ENCODE measurements around the gene WDR82.

WDR82 gene

DNA sequence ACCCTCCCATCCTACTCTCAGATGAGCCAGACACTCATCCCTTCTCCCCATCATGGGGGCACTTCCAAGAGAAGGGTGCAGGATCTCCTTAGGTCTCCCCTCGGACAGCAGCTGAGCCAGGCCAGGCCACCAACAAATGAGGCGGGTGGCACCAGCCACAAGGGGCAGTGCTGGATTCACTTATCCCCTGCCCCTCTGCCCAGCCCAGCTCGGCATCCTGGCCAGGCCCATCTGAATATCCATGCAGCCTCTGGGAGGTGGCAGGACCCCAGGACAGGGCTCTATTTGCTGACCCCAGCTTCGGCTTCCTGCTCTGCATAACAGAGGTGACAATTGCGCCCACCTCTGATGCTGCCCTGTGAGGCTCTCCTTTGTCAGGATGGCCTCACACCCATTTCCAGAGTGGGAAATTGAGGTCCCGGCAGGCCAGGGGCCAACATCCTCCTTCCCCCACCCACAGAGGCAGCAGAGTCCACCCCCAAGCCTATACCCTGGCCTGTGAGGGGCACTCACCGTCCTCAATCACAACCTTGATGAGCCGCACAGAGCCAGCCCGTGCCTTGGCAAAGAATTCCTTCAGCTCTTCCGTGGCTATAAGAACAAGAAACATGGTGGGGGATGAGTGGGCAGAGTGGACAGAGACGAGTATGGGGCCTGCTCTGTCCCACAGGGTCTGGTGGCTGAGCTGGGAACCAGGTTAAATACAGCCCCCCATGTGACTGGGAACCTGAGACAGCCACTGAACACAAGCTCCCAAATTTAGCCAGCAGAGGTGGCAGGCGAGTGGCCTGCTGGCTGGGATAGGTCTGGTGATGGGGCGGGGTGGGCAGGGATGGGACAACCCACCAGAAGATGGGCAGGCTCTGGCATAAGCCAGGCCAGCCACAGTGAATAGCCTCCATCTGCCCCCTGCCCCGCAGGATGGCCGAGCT lies 43.7 kb downstream of the WDR82 start:
- no peak for TF ChIP-seq GATA2 (IDR thresholded peaks at IDR 0.05; ENCODE audit: low read depth, low read length)
- TF ChIP-seq GATA3 (IDR thresholded peaks at IDR 0.05; ENCODE audit: low read depth, low read length), result no peak

GRCh38 chr3:52233968-52234367 lies 44.5 kb downstream of the WDR82 start:
- no peak for TF ChIP-seq GATA2 (IDR thresholded peaks at IDR 0.05; ENCODE audit: low read depth, low read length)
- TF ChIP-seq GATA3 (IDR thresholded peaks at IDR 0.05; ENCODE audit: low read depth, low read length), result no peak

- no peak for TF ChIP-seq GATA2 (IDR thresholded peaks at IDR 0.05; ENCODE audit: low read depth, low read length)
- TF ChIP-seq GATA3 (IDR thresholded peaks at IDR 0.05; ENCODE audit: low read depth, low read length), result no peak
These were observed 45.3 kb downstream of the WDR82 start for GRCh38 chr3:52233108-52233591.

GRCh38 chr3:52232279-52233107 lies 46.0 kb downstream of the WDR82 start:
- TF ChIP-seq GATA3 (IDR thresholded peaks at IDR 0.05; ENCODE audit: low read depth, low read length) (no peak), GATA2 (IDR thresholded peaks at IDR 0.05; ENCODE audit: low read depth, low read length) (no peak)

- TF ChIP-seq GATA3 (IDR thresholded peaks at IDR 0.05; ENCODE audit: low read depth, low read length), result no peak
- no peak for TF ChIP-seq GATA2 (IDR thresholded peaks at IDR 0.05; ENCODE audit: low read depth, low read length)
These were observed 46.8 kb downstream of the WDR82 start for GRCh38 chr3:52231502-52232278.

- TF ChIP-seq GATA3 (IDR thresholded peaks at IDR 0.05; ENCODE audit: low read depth, low read length) (no peak), GATA2 (IDR thresholded peaks at IDR 0.05; ENCODE audit: low read depth, low read length) (no peak)
These were observed 47.5 kb downstream of the WDR82 start for GRCh38 chr3:52230889-52231499.

DNA sequence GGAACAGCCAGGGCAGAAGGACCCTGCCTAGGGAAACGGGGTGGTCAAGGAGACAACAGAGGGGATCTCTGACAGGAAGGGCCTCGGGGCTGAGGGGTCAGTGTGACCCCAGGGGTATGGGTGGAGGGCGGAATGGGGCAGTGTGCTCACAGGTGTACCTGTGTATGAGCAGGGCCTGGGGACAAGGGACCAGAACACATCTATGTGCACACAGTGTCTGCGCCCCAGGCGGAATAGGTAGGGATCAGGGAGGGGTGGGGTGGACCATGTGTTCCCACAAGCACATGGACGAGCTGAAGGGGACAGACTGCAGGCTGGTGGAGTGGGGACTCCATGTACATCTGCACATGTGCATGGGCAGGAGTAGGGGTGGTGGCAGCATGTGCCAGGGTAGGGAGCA lies 48.0 kb downstream of the WDR82 start:
- no peak for TF ChIP-seq GATA3 (IDR thresholded peaks at IDR 0.05; ENCODE audit: low read depth, low read length)
- no peak for TF ChIP-seq GATA2 (IDR thresholded peaks at IDR 0.05; ENCODE audit: low read depth, low read length)

DNA sequence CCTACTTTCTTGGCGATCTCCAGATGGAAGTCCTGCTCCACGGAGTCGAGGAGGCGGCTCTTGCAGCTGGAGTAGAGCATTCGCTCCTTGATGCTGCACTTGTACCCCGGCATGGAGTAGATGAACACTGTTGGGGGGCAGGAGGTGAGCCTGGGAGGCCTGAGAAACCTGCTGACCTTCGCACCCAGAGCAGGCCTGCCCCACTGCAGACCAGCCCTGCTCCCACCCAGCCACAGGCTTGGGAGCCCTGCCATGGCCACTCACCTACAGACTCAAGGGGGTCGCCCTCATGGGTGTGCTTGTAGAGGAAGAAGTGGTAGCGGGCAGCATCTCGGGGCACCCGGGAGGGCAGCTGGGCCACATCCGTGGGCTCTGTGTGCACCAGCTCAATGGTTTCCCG lies 48.8 kb downstream of the WDR82 start:
- TF ChIP-seq GATA3 (IDR thresholded peaks at IDR 0.05; ENCODE audit: low read depth, low read length) (no peak), GATA2 (IDR thresholded peaks at IDR 0.05; ENCODE audit: low read depth, low read length) (no peak)

GRCh38 chr3:52228751-52229291 lies 49.6 kb downstream of the WDR82 start:
- TF ChIP-seq GATA2 (IDR thresholded peaks at IDR 0.05; ENCODE audit: low read depth, low read length) (no peak), GATA3 (IDR thresholded peaks at IDR 0.05; ENCODE audit: low read depth, low read length) (no peak)

DNA sequence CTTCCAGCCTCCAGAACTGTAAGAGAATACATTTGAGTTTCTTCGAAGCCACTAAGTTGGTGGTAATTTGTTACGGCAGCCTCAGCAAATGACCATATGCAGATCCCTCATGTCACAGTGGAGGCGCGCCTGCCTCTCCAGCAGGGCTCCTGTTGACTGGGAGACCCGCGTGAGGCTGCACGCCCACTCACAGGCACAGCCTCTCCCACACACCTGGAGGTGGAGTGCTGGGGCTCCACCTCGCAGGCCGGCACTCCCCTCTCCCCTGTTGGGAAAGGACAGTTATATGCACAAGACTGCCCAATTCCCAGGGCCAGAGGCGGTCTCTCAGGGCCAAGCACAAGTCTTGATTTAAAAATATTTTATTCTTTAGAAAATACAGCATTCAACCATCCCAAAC lies 50.2 kb downstream of the WDR82 start:
- TF ChIP-seq GATA3 (IDR thresholded peaks at IDR 0.05; ENCODE audit: low read depth, low read length), result no peak
- TF ChIP-seq GATA2 (IDR thresholded peaks at IDR 0.05; ENCODE audit: low read depth, low read length), result no peak

DNA sequence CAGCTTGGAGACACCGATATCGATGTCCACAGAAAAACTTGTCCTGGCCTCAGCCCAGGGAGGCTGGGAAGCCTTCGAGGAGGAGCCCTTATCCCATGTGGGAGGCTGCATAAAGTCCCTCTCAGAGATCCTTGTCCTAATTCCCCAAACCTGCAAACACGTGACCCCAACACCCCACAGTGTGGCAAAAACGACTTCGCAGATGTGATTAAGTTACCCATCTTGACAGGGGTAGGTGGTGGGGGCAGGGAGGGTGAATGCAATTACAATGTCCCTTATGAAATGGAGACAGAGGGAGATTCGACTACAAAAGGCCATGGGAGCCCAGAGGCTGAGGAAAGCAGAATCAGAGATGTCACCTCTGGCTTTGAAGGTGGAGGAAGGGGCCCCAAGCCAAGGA lies 50.7 kb downstream of the WDR82 start:
- TF ChIP-seq GATA3 (IDR thresholded peaks at IDR 0.05; ENCODE audit: low read depth, low read length) (no peak), GATA2 (IDR thresholded peaks at IDR 0.05; ENCODE audit: low read depth, low read length) (no peak)

DNA sequence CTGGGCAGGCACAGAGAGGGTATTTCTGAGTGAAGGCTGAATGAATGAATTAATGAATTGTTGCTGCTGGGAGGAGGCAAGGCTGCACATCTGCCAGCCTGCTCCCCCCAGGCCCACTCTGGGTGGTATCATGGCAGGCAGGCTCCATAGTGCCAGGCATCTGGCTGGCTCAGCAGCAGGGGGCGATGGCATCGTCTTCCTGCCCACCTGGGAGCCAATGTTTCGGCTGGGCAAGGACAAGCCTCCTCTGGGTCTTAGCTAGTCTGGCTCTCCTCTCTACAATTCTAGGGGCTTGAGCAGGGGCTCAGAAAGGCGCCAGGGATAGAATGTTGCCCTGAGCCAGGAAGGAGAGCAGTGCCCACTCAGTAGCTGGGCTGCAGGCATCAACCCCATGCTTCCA lies 51.3 kb downstream of the WDR82 start:
- TF ChIP-seq GATA3 (IDR thresholded peaks at IDR 0.05; ENCODE audit: low read depth, low read length) (no peak), GATA2 (IDR thresholded peaks at IDR 0.05; ENCODE audit: low read depth, low read length) (no peak)

GRCh38 chr3:52226229-52226817 lies 52.1 kb downstream of the WDR82 start:
- no peak for TF ChIP-seq GATA2 (IDR thresholded peaks at IDR 0.05; ENCODE audit: low read depth, low read length)
- TF ChIP-seq GATA3 (IDR thresholded peaks at IDR 0.05; ENCODE audit: low read depth, low read length), result no peak

Data from SH-SY5Y (cell line).